ENCODE measurements around the gene PHTF2. TPM values are rescaled to one million over a fixed set of nuclear protein-coding genes. Genes with fewer than 3 reads are reported as not detected.
"Not testable (repeated sequence)": the region's sequence is repeated elsewhere in the genome, so short reads cannot be mapped to it uniquely, and the experiment has no call there.

Gene PHTF2
- total RNA-seq, 4 donors from 2014 or later = 15.1 to 28.8 (median 20.1) TPM

DNA sequence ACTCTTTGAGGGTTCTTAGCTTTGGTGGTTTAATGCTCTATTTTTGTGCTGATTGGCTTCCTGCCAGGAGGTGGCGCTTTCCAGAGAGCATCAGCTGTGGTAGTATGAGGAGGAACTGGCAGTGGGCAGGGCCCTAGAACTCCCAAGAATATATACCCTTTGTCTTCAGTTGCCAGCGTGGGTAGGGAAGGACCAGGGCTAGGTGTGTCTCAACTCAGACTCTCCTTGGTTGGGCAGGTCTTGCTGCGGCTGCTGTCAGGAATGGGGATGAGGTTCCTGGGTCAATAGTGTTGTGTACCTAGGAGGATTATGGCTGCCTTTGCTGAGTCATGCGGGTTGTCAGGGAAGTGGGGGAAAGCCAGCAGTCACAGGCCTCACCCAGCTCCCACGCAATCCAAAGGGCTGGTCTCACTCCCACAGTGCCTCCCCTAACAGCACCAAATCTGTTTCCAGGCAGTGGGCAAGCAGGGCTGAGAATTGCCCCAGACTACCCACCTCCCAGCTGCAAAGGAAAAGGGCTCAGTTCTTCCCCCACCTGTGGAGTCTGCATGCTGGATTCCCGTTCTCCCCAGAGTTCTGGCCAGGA, 191.5 kb downstream of the PHTF2 start:
- ATAC-seq = no peak

DNA sequence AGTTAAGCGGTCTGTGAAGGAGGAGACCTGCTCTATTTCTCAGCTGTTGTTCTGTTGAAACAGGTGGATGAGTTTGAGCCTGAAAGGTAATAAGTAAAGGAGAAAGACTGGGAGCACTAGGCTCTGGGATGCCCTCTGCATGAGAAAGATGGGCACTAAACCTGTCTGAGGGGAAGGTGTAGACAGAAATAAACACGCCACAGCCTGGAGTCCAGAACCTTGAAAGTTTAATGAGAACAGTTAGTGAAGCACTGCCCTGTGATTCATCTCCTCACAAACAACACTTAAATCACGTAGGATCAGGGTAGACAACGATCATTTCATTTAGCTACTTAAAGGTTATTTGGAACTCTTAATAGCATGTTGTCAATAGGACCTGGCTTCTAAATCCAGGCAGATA, 193.1 kb downstream of the PHTF2 start:
- H3K4me1 ChIP-seq = no peaks in the 10 kb centered on the region
- no peak overlapping the region for H3K4me3 ChIP-seq
- no peaks in the 10 kb centered on the region for H3K27me3 ChIP-seq
- H3K9me3 ChIP-seq = peaks cover 0 to 5% (median 0%) of the 10 kb centered on the region in 3 donors
- ATAC-seq = no peak
- TF ChIP-seq, protein P1, sequence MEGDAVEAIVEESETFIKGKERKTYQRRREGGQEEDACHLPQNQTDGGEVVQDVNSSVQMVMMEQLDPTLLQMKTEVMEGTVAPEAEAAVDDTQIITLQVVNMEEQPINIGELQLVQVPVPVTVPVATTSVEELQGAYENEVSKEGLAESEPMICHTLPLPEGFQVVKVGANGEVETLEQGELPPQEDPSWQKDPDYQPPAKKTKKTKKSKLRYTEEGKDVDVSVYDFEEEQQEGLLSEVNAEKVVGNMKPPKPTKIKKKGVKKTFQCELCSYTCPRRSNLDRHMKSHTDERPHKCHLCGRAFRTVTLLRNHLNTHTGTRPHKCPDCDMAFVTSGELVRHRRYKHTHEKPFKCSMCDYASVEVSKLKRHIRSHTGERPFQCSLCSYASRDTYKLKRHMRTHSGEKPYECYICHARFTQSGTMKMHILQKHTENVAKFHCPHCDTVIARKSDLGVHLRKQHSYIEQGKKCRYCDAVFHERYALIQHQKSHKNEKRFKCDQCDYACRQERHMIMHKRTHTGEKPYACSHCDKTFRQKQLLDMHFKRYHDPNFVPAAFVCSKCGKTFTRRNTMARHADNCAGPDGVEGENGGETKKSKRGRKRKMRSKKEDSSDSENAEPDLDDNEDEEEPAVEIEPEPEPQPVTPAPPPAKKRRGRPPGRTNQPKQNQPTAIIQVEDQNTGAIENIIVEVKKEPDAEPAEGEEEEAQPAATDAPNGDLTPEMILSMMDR (IDR thresholded peaks at IDR 0.05) = no peak
- TF ChIP-seq EP300 (IDR thresholded peaks at IDR 0.05) = no peak
- TF ChIP-seq POLR2AphosphoS5 (IDR thresholded peaks at IDR 0.05) = no peak
- no peak for TF ChIP-seq POLR2A (IDR thresholded peaks at IDR 0.05)
- no peak overlapping the region for H3K27ac ChIP-seq
- 96 to 97% methylated on average over 3 to 4 of the region's 4 CpGs for WGBS, 2 donors (ENCODE audit: low coverage in 1 of 2)
- H3K36me3 ChIP-seq = no peaks in the 10 kb centered on the region

More for the DNA sequence above, 191.5 kb downstream of the PHTF2 start:
- Histone ChIP-seq H3K9me3 (peaks cover 0 to 5% (median 0%) of the 10 kb centered on the region in 3 donors), H3K4me3 (no peak overlapping the region), H3K27me3 (no peaks in the 10 kb centered on the region), H3K27ac (no peak overlapping the region), H3K36me3 (no peaks in the 10 kb centered on the region), H3K4me1 (no peaks in the 10 kb centered on the region)
- TF ChIP-seq EP300 (IDR thresholded peaks at IDR 0.05) = no peak
- TF ChIP-seq POLR2AphosphoS5 (IDR thresholded peaks at IDR 0.05) = no peak
- no peak for TF ChIP-seq POLR2A (IDR thresholded peaks at IDR 0.05)
- TF ChIP-seq, protein P1 (IDR thresholded peaks at IDR 0.05) = no peak
- WGBS, 2 donors (ENCODE audit: low coverage in 1 of 2) = 100% methylated on average over 2 of the region's 6 CpGs; no CpG with 5 or more reads in 1 of the 2 donors

DNA sequence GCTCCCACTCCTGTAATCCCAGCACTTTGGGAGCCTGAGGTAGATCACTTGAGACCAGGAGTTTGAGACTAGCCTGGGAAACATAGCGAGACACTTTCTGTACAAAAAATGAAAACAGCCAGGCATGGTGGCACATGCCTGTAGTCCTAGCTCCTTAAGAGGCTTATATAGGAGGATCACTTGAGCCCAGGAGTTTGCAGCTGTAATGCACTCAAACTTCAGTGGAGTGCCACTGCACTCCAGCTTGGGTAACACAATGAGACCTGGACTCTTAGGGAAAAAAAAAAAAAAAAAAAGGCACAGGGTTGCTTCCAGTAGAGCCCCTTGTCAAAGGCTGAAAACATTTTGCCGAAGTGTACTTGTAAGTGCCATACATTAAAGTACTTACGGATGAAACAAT, 195.3 kb downstream of the PHTF2 start:
- no peak overlapping the region for H3K4me3 ChIP-seq
- no peaks in the 10 kb centered on the region for H3K4me1 ChIP-seq
- no peaks in the 10 kb centered on the region for H3K27me3 ChIP-seq
- TF ChIP-seq, protein P1 (IDR thresholded peaks at IDR 0.05) = no peak
- TF ChIP-seq POLR2AphosphoS5 (IDR thresholded peaks at IDR 0.05) (no peak), EP300 (IDR thresholded peaks at IDR 0.05) (no peak), POLR2A (IDR thresholded peaks at IDR 0.05) (no peak)
- no peak overlapping the region for H3K27ac ChIP-seq
- H3K9me3 ChIP-seq = peaks cover 0 to 1% (median 0%) of the 10 kb centered on the region in 3 donors
- no peaks in the 10 kb centered on the region for H3K36me3 ChIP-seq
- no peak for ATAC-seq
- WGBS, 2 donors (ENCODE audit: low coverage in 1 of 2) = 81 to 89% methylated on average over 2 to 3 of the region's 3 CpGs

DNA sequence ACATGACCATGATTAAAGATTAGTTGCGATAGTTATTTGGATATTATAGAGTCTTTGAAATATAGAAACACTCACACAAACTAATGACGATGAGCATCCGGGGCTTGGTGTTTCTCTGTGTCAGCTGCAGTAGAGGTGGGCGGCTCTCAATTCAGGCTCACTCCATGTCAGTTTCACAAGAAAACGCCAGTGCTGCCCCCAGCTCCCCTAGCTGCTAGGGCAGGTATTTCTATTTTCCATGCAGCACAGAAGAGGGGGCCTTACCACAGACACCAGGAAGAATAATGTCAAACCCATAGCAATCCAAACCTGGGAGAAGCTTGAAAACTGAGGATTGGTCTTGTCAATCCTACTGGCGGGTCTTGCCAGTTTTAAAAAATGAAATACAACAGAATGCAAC, 197.1 kb downstream of the PHTF2 start:
- no peaks in the 10 kb centered on the region for H3K27me3 ChIP-seq
- no peak for ATAC-seq

DNA sequence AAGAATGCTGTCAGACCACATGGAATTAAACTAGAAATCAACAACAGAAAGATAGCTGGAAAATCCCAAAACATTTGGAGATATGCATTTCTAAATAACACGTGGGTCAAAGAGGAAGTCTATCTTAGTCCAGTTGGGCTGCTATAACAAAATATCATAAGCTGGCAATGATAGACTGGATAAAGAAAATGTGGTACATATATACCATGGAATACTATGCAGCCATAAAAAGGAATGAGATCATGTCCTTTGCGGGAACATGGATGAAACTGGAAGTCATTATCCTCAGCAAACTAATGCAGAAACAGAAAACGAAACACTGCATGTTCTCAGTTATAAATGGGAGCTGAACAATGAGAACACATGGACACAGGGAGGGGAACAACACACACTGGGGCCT, 200.6 kb downstream of the PHTF2 start:
- H3K27ac ChIP-seq, H3K36me3 ChIP-seq, H3K9me3 ChIP-seq, H3K4me3 ChIP-seq, H3K4me1 ChIP-seq, ATAC-seq, H3K27me3 ChIP-seq: not testable (repeated sequence)
- WGBS, 2 donors (ENCODE audit: low coverage in 1 of 2) = 66 to 80% methylated on average over 3 of the region's 3 CpGs

More for the DNA sequence above, 197.1 kb downstream of the PHTF2 start:
- WGBS, 2 donors (ENCODE audit: low coverage in 1 of 2) = 65 to 88% methylated on average over 2 to 5 of the region's 6 CpGs
- Histone ChIP-seq H3K4me1 (no peaks in the 10 kb centered on the region), H3K4me3 (no peak overlapping the region), H3K9me3 (no peaks in the 10 kb centered on the region), H3K27ac (no peak overlapping the region), H3K36me3 (no peaks in the 10 kb centered on the region)
- no peak for TF ChIP-seq POLR2A (IDR thresholded peaks at IDR 0.05)
- no peak for TF ChIP-seq POLR2AphosphoS5 (IDR thresholded peaks at IDR 0.05)
- TF ChIP-seq, protein P1 (IDR thresholded peaks at IDR 0.05) = no peak
- TF ChIP-seq EP300 (IDR thresholded peaks at IDR 0.05) = no peak
